Cardiac fibroblast (primary cell): ENCODE measurements around the gene THRAP3.
"Not testable (repeated sequence)": the region's sequence is repeated elsewhere in the genome, so short reads cannot be mapped to it uniquely, and the experiment has no call there.

Experiments
- DNase-seq, 2 donors: peaks; one replicate each; pipeline versions ENCODE4 v3.0.0 to v3.0.0-alpha.2; 2010; ENCODE audit warnings: low read depth in 2 of 2
- H3K4me3 ChIP-seq, 2 donors: replicated peaks in 1 of 2; 1 replicate in 1 of 2; 2 replicates in 1 of 2; pipeline ENCODE4 v1.5.1; 2011; ENCODE audit warnings: low read depth in 2 of 2, low read length in 2 of 2, mild to moderate bottlenecking in 2 of 2, moderate library complexity in 1 of 2
- TF ChIP-seq, protein P1 (sequence below): IDR thresholded peaks from one replicate; pipeline ENCODE4 v1.5.1; 2011; ENCODE audit warnings: low read depth, mild to moderate bottlenecking, low read length, inconsistent platforms

Gene THRAP3

DNA sequence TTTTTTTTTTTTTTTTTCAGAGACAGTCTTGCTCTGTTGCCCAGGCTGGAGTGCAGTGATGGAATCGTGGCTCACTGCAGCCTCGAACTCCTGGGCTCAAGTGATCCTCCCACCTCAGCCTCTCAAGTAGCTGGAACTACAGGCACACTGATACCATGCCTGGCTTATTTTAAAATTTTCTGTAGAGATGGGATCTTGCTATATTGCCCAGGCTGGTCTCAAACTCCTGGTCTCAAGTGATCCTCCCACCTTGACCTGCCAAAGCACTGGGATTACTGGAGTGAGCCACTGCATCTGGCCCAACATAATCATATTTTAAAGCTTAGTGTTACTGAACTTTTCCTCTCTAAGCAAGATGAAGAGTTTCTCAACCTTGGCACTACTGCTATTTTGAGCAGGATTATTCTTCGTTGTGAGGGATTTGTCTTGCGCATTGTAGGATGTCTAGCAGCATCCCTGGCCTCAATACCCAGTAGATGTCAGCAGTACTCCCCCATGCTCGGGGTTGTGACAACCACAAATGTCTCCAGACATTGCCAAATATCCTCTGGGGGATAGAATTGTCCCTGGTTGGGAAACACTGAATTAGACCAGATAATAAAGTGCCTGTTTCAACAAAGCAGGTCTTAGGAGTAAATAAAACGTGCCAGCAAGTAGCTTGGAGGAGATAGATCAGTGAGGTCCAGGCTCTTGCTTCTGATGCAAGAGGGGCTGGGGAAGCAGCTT, 15.1 kb upstream of the THRAP3 start:
- TF ChIP-seq, protein P1, sequence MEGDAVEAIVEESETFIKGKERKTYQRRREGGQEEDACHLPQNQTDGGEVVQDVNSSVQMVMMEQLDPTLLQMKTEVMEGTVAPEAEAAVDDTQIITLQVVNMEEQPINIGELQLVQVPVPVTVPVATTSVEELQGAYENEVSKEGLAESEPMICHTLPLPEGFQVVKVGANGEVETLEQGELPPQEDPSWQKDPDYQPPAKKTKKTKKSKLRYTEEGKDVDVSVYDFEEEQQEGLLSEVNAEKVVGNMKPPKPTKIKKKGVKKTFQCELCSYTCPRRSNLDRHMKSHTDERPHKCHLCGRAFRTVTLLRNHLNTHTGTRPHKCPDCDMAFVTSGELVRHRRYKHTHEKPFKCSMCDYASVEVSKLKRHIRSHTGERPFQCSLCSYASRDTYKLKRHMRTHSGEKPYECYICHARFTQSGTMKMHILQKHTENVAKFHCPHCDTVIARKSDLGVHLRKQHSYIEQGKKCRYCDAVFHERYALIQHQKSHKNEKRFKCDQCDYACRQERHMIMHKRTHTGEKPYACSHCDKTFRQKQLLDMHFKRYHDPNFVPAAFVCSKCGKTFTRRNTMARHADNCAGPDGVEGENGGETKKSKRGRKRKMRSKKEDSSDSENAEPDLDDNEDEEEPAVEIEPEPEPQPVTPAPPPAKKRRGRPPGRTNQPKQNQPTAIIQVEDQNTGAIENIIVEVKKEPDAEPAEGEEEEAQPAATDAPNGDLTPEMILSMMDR: no peak
- peak in 1 of 2 donors; percentile 58 for DNase-seq
- no peak overlapping the region for H3K4me3 ChIP-seq

DNA sequence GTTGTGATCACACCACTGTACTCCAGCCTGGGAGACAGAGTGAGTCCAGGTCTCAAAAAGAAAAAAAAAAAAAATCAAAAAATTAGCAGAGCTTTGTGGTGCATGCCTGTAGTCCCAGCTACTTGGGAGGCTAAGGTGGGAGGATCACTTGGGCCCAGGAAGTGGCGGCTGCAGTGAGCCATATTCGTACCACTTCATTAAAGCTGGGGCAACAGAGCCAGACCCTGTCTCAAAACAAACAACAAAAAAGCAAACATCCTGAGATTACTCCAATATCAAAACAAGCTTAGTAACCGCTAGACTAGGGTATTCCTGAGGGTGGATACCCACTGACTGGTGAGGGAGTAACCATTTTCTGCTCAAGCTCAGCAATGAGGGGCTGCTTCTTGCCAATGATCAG, 12.9 kb upstream of the THRAP3 start:
- TF ChIP-seq, protein P1: no peak
- DNase-seq: no peak
- no peak overlapping the region for H3K4me3 ChIP-seq

DNA sequence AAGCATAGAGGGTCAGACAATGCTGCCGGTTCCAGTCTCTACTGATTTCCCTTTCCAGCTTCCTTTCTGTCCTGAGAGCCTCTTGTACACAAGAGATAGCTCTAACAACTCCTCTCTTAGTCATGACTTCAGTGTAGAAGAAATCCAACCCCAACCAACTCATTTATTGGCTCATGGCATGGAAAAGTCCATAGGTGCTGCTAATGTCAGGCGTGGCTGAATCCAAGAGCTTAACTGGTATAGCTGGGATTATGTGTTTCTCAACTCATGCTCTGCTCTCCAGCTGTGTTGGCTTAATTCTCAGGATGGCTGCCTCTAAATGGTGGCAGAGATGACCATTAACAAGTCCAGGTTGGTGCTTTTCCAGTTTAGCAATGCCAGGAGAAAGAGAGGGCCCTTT, 12.4 kb upstream of the THRAP3 start:
- TF ChIP-seq, protein P1: no peak
- no peak overlapping the region for H3K4me3 ChIP-seq
- no peak for DNase-seq

DNA sequence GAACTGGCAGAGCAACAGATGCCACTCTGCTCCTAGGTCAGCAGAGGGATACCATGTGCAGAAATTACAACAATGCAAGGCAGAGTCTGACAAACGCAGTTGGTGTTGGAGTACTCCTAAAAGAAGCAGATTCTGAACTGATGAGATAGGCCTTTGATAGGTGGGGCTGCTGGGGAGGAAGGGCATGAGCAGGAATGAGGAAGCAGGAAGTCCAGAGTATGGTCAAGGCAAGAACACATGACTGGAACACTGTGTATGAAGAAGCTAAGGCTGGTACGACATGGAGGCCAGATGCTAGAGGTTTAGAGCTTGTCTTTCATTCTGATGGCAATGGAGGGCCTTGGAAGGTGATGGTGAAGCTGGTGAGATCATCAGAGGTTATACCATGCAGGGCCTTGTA, 11.5 kb upstream of the THRAP3 start:
- no peak for DNase-seq
- TF ChIP-seq, protein P1: no peak

DNA sequence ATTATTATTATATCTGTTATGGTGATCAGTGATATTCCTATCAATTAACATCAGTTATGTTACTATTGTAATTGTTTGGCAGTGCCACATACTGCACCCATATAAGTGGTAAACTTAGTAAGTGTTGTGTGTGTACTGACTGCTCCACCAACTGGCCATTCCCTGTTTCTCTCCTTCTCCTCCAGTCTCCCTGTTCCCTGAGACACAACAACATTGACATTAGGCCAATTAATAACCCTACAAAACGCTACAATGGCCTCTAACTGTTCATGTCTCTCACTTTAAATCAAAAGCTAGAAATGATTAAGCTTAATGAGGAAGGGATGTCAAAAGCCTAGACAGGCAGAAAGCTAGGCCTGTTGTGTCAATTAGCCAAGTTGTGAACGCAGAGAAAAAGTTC, 6.6 kb upstream of the THRAP3 start:
- no peak overlapping the region for H3K4me3 ChIP-seq
- DNase-seq: peak; percentile 60 to 81
- TF ChIP-seq, protein P1: peak; percentile 41

More for the DNA sequence above, 11.5 kb upstream of the THRAP3 start:
- no peak overlapping the region for H3K4me3 ChIP-seq

DNA sequence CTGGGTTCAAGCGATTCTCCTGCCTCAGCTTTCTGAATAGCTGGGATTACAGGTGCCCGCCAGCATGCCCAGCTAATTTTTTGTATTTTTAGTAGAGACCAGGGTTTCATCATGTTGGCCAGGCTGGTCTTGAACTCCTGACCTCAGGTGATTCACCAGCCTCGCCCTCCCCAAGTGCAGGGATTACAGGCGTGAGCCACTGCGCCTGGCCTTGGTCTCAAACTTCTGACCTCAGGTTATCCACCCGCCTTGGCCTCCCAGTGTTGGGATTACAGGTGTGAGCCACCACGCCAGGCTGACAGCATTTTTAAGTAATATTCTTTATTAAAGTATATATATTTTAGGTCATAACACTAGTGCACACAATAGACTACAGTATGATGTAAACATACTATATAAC, 2.3 kb upstream of the THRAP3 start:
- not testable (repeated sequence) for H3K4me3 ChIP-seq, DNase-seq

DNA sequence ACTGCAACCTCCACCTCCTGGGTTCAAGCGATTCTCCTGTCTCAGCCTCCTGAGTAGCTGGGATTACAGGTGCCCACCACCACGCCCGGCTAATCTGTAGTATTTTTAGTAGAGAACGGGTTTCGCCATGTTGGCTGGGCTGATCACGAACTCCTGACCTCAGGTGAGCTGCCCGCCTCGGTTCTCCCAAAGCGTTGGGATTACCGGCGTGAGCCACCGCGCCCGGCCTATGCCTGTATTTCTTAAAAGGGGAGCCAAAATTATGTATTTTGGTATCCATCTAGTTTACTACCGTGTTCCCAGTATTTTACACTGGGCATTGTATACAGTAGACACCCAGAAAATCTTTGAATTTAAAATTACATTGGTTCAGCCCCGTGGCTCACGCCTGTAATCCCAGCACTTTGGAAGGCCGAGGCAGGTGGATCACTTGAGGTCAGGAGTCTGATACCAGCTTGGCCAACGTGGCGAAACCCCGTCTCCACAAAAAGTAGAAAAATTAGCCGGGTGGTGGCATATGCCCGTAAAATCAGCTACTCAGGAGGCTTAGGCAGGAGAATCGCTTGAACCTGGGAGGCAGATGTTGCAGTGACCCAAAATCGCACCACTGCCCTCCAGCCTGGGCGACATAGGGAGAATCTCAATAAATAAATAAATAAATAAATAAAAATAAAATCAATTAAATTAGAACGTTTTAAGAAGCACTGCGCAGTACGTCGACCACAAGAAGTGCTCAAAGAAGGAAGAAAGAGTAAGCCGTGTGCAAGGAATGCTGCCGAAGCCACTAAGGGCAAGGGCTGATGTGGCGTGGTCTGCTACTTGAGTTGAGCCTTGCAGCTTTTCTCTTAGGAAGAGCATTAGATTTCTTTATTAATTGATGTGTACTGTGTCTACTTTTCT, 1.5 kb upstream of the THRAP3 start:
- peak in 1 of 2 donors; percentile 35 for DNase-seq
- TF ChIP-seq, protein P1: no peak
- peak overlapping the region; percentile 58 to 68 for H3K4me3 ChIP-seq
